Gastroesophageal sphincter (tissue), 4 donors: ENCODE results near the gene OR52B6. TPM values are rescaled to one million over a fixed set of nuclear protein-coding genes. Genes with fewer than 3 reads are reported as not detected.
"Not testable (repeated sequence)": the region's sequence is repeated elsewhere in the genome, so short reads cannot be mapped to it uniquely, and the experiment has no call there.

Source experiments
- ATAC-seq: fragments of 150-250 bp; one replicate; pipeline ENCODE4 v1.9.1; 2016; ENCODE audit warnings: mild to moderate bottlenecking, moderate library complexity
- H3K27ac ChIP-seq, 4 donors: fragments of 200-600 bp; sonication (generic) in 3 of 4; 1 replicate in 3 of 4; 2 replicates in 1 of 4; pipeline ENCODE4 v1.5.1; 2016 to 2019
- H3K27me3 ChIP-seq: fragments of 200-600 bp; sonication (generic); one replicate; pipeline ENCODE4 v1.5.1; 2019
- H3K36me3 ChIP-seq, 2 donors: fragments of 200-600 bp; sonication (generic); one replicate each; pipeline ENCODE4 v1.5.1; 2019; ENCODE audit warnings: control low read depth in 1 of 2
- H3K4me1 ChIP-seq, 3 donors: fragments of 200-600 bp; sonication (generic); 1 replicate in 2 of 3; 2 replicates in 1 of 3; pipeline ENCODE4 v1.5.1; 2016 to 2019; ENCODE audit warnings: control low read depth in 2 of 3
- H3K4me3 ChIP-seq, 2 donors: fragments of 200-600 bp; sonication (generic); one replicate each; pipeline ENCODE4 v1.5.1; 2019; ENCODE audit warnings: mild to moderate bottlenecking in 1 of 2, moderate library complexity in 1 of 2
- H3K9me3 ChIP-seq, 3 donors: fragments of 200-600 bp; sonication (generic); one replicate each; pipeline ENCODE4 v1.5.1; 2017 to 2019; ENCODE audit warnings: control low read depth in 2 of 3
- CTCF ChIP-seq, 4 experiments: fragments of 200-600 bp in 2 of 4; fragments of 450-650 bp in 2 of 4; sonication (generic) in 1 of 4; IDR thresholded peaks; one replicate each; pipeline ENCODE4 v1.5.1; 2017 to 2019; ENCODE audit warnings: antibody characterized with exemption in 4 of 4, mild to moderate bottlenecking in 2 of 4, moderate library complexity in 2 of 4
- EP300 ChIP-seq: sonication (generic); formaldehyde crosslinking; IDR thresholded peaks from one replicate; pipeline ENCODE4 v1.6.1; 2017; ENCODE audit warnings: antibody characterized with exemption, mild to moderate bottlenecking
- POLR2A ChIP-seq, 2 donors: fragments of 450-650 bp; IDR thresholded peaks; one replicate each; pipeline ENCODE4 v1.6.1; 2017; ENCODE audit warnings: antibody characterized with exemption in 2 of 2, mild to moderate bottlenecking in 2 of 2, moderate library complexity in 1 of 2
- POLR2AphosphoS5 ChIP-seq: sonication (generic); formaldehyde crosslinking; IDR thresholded peaks from one replicate; pipeline ENCODE4 v1.6.1; 2017; ENCODE audit warnings: antibody characterized with exemption
- WGBS, 2 donors: methylation state at CpG; one replicate each; pipeline ENCODE4 v1.1.5; 2018; ENCODE audit warnings: low coverage in 1 of 2; 5-methylcytosine and 5-hydroxymethylcytosine counted together
- total RNA-seq, 4 donors: library from RNA; depleted of rRNA; stranded (reverse); fragments of >200 nt; gene quantifications; one replicate each; pipeline ENCODE4 v1.1.0, GENCODE V29; 2016

OR52B6 gene
- total RNA-seq, 4 donors from 2014 or later: not detected

DNA sequence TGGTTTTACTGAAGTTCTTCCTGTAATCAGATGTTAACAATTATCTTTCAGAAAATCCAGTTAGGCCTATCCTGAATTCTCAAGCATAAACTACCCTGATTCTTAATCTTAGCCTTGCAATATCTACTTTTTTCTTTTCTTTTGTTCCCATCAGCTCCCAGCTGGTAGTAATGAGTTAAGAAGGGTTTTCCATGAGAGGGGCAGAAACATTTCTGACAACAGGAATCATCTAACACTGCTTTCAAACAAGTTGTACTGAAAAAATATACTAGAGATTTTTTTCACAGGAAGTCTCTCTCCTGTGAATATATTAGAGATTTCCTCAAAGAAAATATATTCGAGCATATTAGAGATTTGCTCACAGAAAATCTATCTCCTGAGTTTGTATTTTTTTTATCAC is 12.5 kb downstream of the OR52B6 start:
- 38 to 64% methylated on average over 1 of the region's 1 CpG for WGBS, 2 donors
- peaks cover 0 to 21% (median 5%) of the 10 kb centered on the region in 3 donors for H3K4me1 ChIP-seq
- H3K4me3 ChIP-seq: no peak overlapping the region
- H3K36me3 ChIP-seq: no peaks in the 10 kb centered on the region
- no peaks in the 10 kb centered on the region for H3K9me3 ChIP-seq
- H3K27me3 ChIP-seq: no peaks in the 10 kb centered on the region
- no peak overlapping the region for H3K27ac ChIP-seq
- ATAC-seq: no peak
- TF ChIP-seq POLR2A (IDR thresholded peaks at IDR 0.05): no peak
- no peak for TF ChIP-seq CTCF (IDR thresholded peaks at IDR 0.05)
- no peak for TF ChIP-seq EP300
- no peak for TF ChIP-seq POLR2AphosphoS5

- Histone ChIP-seq H3K9me3 (no peaks in the 10 kb centered on the region), H3K4me1 (peaks cover 0 to 40% (median 5%) of the 10 kb centered on the region in 3 donors), H3K4me3 (peak within 1 kb of the TSS; percentile 48 to 57), H3K27ac (peak within 1 kb of the TSS; percentile 51 to 87 (median 78)), H3K27me3 (no peaks in the 10 kb centered on the region), H3K36me3 (no peaks in the 10 kb centered on the region)
- ATAC-seq: peak; percentile 67
- WGBS, 2 donors: 3 to 19% methylated on average over 2 to 16 of the region's 20 CpGs
- TF ChIP-seq POLR2A (IDR thresholded peaks at IDR 0.05) (no peak), POLR2AphosphoS5 (no peak)
Observed at GRCh38 chr11:5596607-5597201, 16.0 kb downstream of the OR52B6 start, which contains the start of gene TRIM6. TSS of gene TRIM6 (plus strand) at chr11:5596637. CDS start at chr11:5596898, 261 bp downstream.

GRCh38 chr11:5597953-5598352 is 17.3 kb downstream of the OR52B6 start:
- TF ChIP-seq EP300: no peak
- TF ChIP-seq POLR2A (IDR thresholded peaks at IDR 0.05): no peak
- no peak for TF ChIP-seq CTCF (IDR thresholded peaks at IDR 0.05)
- no peak for TF ChIP-seq POLR2AphosphoS5
- Histone ChIP-seq H3K27ac (no peak overlapping the region), H3K36me3 (no peaks in the 10 kb centered on the region), H3K9me3 (no peaks in the 10 kb centered on the region), H3K4me1 (peaks cover 0 to 40% (median 5%) of the 10 kb centered on the region in 3 donors), H3K4me3 (no peak overlapping the region), H3K27me3 (no peaks in the 10 kb centered on the region)
- ATAC-seq: no peak
- WGBS, 2 donors: 17 to 41% methylated on average over 2 of the region's 3 CpGs

DNA sequence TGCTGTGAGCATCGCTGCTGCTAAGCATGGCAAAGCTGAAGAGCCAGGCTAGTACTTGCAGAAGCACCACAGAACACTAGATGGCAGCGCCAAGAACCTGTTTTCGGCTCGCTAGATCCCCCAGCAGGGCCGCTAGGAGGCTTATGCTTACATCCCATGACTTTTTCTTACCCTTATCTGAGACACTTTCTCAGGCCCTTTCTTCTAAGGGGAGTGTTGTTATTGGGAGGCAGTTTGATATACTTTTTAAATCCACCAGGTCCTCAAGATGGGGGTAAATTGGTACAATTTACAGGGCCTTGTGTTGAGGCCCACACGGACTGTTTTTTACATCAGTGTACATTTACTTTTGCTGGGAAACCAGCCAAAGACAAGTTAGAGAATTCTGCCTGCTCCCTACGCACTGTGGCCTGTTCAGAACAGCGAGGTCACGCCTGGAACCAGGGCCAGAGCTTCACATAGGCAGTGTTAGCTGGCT is 19.7 kb downstream of the OR52B6 start:
- no peak overlapping the region for H3K4me3 ChIP-seq
- peaks cover 0 to 10% of the 10 kb centered on the region in 2 donors for H3K36me3 ChIP-seq
- no peaks in the 10 kb centered on the region for H3K27me3 ChIP-seq
- TF ChIP-seq POLR2A (IDR thresholded peaks at IDR 0.05): no peak
- TF ChIP-seq CTCF (IDR thresholded peaks at IDR 0.05): peak; percentile 31 to 79 (median 76)
- H3K27ac ChIP-seq: peak overlapping the region; percentile 60 to 76 (median 70)
- peak; percentile 74 for ATAC-seq
- 13 to 16% methylated on average over 2 to 3 of the region's 9 CpGs for WGBS, 2 donors
- peaks cover 0 to 44% (median 5%) of the 10 kb centered on the region in 3 donors for H3K4me1 ChIP-seq
- H3K9me3 ChIP-seq: no peaks in the 10 kb centered on the region

DNA sequence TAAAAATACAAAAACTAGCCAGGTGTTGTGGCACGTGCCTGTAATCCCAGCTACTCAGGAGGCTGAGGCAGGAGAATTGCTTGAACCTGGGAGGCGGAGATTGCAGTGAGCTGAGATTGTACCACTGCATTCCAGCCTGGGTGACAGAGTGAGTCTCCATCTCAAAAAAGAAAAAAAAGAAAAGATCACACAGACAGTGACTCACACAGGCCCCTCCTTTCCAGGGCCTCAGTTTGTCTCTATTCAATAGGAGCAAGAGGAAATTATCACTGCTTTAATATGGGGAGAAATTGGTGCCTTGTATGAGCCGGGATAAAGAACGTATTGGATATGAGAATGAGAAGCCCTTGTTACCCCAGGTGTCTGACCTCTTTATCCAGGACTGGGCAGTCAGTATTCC is 22.1 kb downstream of the OR52B6 start:
- H3K9me3 ChIP-seq, H3K27me3 ChIP-seq, H3K4me3 ChIP-seq, ATAC-seq, H3K27ac ChIP-seq: not testable (repeated sequence)
- H3K4me1 ChIP-seq: peaks cover 0 to 35% (median 0%) of the 10 kb centered on the region in 3 donors
- 90 to 93% methylated on average over 2 to 4 of the region's 4 CpGs for WGBS, 2 donors
- peaks cover 0 to 11% of the 10 kb centered on the region in 2 donors for H3K36me3 ChIP-seq

DNA sequence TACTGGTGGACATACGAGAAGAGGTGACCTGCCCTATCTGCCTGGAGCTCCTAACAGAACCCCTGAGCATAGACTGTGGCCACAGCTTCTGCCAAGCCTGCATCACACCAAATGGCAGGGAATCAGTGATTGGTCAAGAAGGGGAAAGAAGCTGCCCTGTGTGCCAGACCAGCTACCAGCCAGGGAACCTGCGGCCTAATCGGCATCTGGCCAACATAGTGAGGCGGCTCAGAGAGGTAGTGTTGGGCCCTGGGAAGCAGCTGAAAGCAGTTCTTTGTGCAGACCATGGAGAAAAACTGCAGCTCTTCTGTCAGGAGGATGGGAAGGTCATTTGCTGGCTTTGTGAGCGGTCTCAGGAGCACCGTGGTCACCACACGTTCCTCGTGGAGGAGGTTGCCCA is 22.6 kb downstream of the OR52B6 start:
- no peaks in the 10 kb centered on the region for H3K27me3 ChIP-seq
- peaks cover 0 to 11% of the 10 kb centered on the region in 2 donors for H3K36me3 ChIP-seq
- ATAC-seq: no peak
- 80 to 89% methylated on average over 1 to 5 of the region's 8 CpGs for WGBS, 2 donors
- H3K9me3 ChIP-seq: no peaks in the 10 kb centered on the region
- H3K27ac ChIP-seq: no peak overlapping the region
- H3K4me1 ChIP-seq: peaks cover 0 to 29% (median 0%) of the 10 kb centered on the region in 3 donors
- no peak overlapping the region for H3K4me3 ChIP-seq
- TF ChIP-seq EP300 (no peak), POLR2A (IDR thresholded peaks at IDR 0.05) (no peak), CTCF (IDR thresholded peaks at IDR 0.05) (no peak), POLR2AphosphoS5 (no peak)
